Progenitor cell of endocrine pancreas (in vitro differentiated cells): ENCODE results near the gene THSD7A. TPM values are rescaled to one million over a fixed set of nuclear protein-coding genes. Genes with fewer than 3 reads are reported as not detected.

ENCODE experiments used
- DNase-seq: peaks from one replicate; pipeline ENCODE4 v3.0.0; 2021; ENCODE audit warnings: low spot score; ENCODE audit not compliant: unreplicated experiment
- H3K27ac Mint-ChIP-seq: 2 replicates; pipeline ENCODE4 v1.8.0; 2021; ENCODE audit warnings: mild to moderate bottlenecking, moderate library complexity, mixed read lengths
- H3K27me3 Mint-ChIP-seq: 2 replicates; pipeline ENCODE4 v1.8.0; 2021; ENCODE audit warnings: mixed read lengths
- H3K36me3 Mint-ChIP-seq: 2 replicates; pipeline ENCODE4 v1.8.0; 2022; ENCODE audit warnings: mixed read lengths; ENCODE audit not compliant: insufficient read depth
- H3K4me1 Mint-ChIP-seq: 2 replicates; pipeline ENCODE4 v1.8.0; 2021; ENCODE audit warnings: low read depth, mixed read lengths
- H3K4me3 Mint-ChIP-seq: 2 replicates; pipeline ENCODE4 v1.8.0; 2021; ENCODE audit warnings: low read depth, mild to moderate bottlenecking, moderate library complexity, mixed read lengths
- H3K9me3 Mint-ChIP-seq: 2 replicates; pipeline ENCODE4 v1.8.0; 2021; ENCODE audit warnings: low read depth, mixed read lengths
- CTCF ChIP-seq: fragments of 200-600 bp; sonication (generic); IDR thresholded peaks from one replicate; pipeline ENCODE4 v1.5.0; 2021; ENCODE audit warnings: antibody characterized with exemption, mild to moderate bottlenecking; ENCODE audit not compliant: unreplicated experiment
- total RNA-seq: library from RNA; stranded (reverse); gene quantifications from 2 replicates; pipeline ENCODE4 v1.2.1, GENCODE V29; 2021

THSD7A gene
- total RNA-seq, 1 donor from 2014 or later = 4.7 TPM

GRCh38 chr7:11698384-11698871, 133.6 kb downstream of the THSD7A start:
- no peaks in the 10 kb centered on the region for H3K36me3 Mint-ChIP-seq
- H3K9me3 Mint-ChIP-seq = no peaks in the 10 kb centered on the region
- H3K4me1 Mint-ChIP-seq = peaks cover 1% of the 10 kb centered on the region
- no peak overlapping the region for H3K4me3 Mint-ChIP-seq
- H3K27me3 Mint-ChIP-seq = no peaks in the 10 kb centered on the region
- TF ChIP-seq CTCF = no peak
- no peak overlapping the region for H3K27ac Mint-ChIP-seq
- no peak for DNase-seq

- DNase-seq = no peak
- Mint-ChIP-seq H3K27me3 (no peaks in the 10 kb centered on the region), H3K4me3 (no peak overlapping the region), H3K36me3 (no peaks in the 10 kb centered on the region), H3K9me3 (peaks cover under 1% of the 10 kb centered on the region), H3K27ac (no peak overlapping the region), H3K4me1 (no peaks in the 10 kb centered on the region)
- no peak for TF ChIP-seq CTCF
Measured at GRCh38 chr7:11690395-11690794, 141.6 kb downstream of the THSD7A start.

- Mint-ChIP-seq H3K36me3 (peaks cover 1% of the 10 kb centered on the region), H3K4me3 (no peak overlapping the region), H3K9me3 (peaks cover 11% of the 10 kb centered on the region), H3K27me3 (no peaks in the 10 kb centered on the region), H3K4me1 (no peaks in the 10 kb centered on the region), H3K27ac (no peak overlapping the region)
- DNase-seq = no peak
- TF ChIP-seq CTCF = no peak
Measured at GRCh38 chr7:11689096-11689495, 142.9 kb downstream of the THSD7A start.

GRCh38 chr7:11681461-11681860, 150.5 kb downstream of the THSD7A start:
- Mint-ChIP-seq H3K9me3 (peaks cover 69% of the 10 kb centered on the region), H3K4me3 (no peak overlapping the region)

GRCh38 chr7:11675163-11675562, 156.8 kb downstream of the THSD7A start:
- no peak for DNase-seq
- H3K9me3 Mint-ChIP-seq = peaks cover 31% of the 10 kb centered on the region
- H3K36me3 Mint-ChIP-seq = peaks cover 13% of the 10 kb centered on the region
- TF ChIP-seq CTCF = no peak
- no peaks in the 10 kb centered on the region for H3K4me1 Mint-ChIP-seq
- no peak overlapping the region for H3K27ac Mint-ChIP-seq
- H3K27me3 Mint-ChIP-seq = no peaks in the 10 kb centered on the region
- no peak overlapping the region for H3K4me3 Mint-ChIP-seq

More at GRCh38 chr7:11681461-11681860, 150.5 kb downstream of the THSD7A start:
- Mint-ChIP-seq H3K36me3 (peaks cover 19% of the 10 kb centered on the region), H3K27me3 (no peaks in the 10 kb centered on the region), H3K27ac (no peak overlapping the region), H3K4me1 (no peaks in the 10 kb centered on the region)
- no peak for TF ChIP-seq CTCF
- DNase-seq = no peak
